PC-3 (cell line): ENCODE measurements around the gene ZC2HC1B.

Source experiments
- EZH2 ChIP-seq: fragments of 300-600 bp; sonication (generic); IDR thresholded peaks from one replicate; pipeline ENCODE4 v1.6.1; 2017; ENCODE audit warnings: antibody characterized with exemption, mild to moderate bottlenecking, low read length; ENCODE audit not compliant: unreplicated experiment
- EZH2phosphoT487 ChIP-seq: fragments of 300-600 bp; sonication (generic); IDR thresholded peaks from 2 replicates; pipeline ENCODE4 v1.6.1; 2018; ENCODE audit warnings: mild to moderate bottlenecking, antibody characterized with exemption, low read length, borderline replicate concordance
- TF ChIP-seq, protein P1 (sequence below): fragments of 300-600 bp; sonication (generic); conservative IDR thresholded peaks from 2 replicates; pipeline ENCODE4 v1.5.1; 2017; ENCODE audit warnings: antibody characterized with exemption, low read depth, mild to moderate bottlenecking, low read length

DNA sequence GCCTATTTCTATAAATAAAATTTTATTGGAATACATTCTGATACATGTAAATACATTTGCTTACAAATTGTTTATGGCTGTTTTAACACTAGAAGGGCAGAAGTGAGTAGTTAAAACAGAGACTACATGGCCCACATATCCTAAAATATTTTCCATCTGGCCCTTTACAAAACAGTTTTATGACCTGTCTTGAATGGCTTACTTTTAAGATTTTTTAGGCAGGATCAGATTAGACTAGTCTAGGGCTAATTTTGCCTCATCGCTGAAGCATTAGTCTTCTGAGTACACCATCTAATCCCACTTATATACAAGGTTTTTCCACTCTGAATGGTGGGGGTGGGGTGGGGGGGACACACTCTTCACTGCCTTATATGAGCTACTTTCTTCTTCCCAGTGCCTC is 116.6 kb downstream of the ZC2HC1B start:
- TF ChIP-seq, protein P1, sequence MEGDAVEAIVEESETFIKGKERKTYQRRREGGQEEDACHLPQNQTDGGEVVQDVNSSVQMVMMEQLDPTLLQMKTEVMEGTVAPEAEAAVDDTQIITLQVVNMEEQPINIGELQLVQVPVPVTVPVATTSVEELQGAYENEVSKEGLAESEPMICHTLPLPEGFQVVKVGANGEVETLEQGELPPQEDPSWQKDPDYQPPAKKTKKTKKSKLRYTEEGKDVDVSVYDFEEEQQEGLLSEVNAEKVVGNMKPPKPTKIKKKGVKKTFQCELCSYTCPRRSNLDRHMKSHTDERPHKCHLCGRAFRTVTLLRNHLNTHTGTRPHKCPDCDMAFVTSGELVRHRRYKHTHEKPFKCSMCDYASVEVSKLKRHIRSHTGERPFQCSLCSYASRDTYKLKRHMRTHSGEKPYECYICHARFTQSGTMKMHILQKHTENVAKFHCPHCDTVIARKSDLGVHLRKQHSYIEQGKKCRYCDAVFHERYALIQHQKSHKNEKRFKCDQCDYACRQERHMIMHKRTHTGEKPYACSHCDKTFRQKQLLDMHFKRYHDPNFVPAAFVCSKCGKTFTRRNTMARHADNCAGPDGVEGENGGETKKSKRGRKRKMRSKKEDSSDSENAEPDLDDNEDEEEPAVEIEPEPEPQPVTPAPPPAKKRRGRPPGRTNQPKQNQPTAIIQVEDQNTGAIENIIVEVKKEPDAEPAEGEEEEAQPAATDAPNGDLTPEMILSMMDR = no peak
- TF ChIP-seq EZH2phosphoT487 = no peak
- no peak for TF ChIP-seq EZH2
